SK-N-SH treated with all-trans-retinoic acid at 6 μM for 48 hours (cell line): ENCODE measurements around the gene NME9.

Experiments
- ESRRG ChIP-seq: fragments of 250-450 bp; sonication (Bioruptor Pico); IDR thresholded peaks from 2 replicates; pipeline ENCODE4 v1.6.1; 2021; ENCODE audit warnings: mild to moderate bottlenecking
- RARB ChIP-seq: fragments of 250-450 bp; sonication (Bioruptor Pico); IDR thresholded peaks from 2 replicates; pipeline ENCODE4 v1.8.0; 2021; ENCODE audit warnings: mild to moderate bottlenecking, moderate library complexity
- ZFP3 ChIP-seq: fragments of 250-450 bp; sonication (Bioruptor Pico); IDR thresholded peaks from 2 replicates; pipeline ENCODE4 v1.5.0; 2020; ENCODE audit warnings: mild to moderate bottlenecking, moderate library complexity
- ZFP30 ChIP-seq: fragments of 450-650 bp; formaldehyde crosslinking; IDR thresholded peaks from 2 replicates; pipeline ENCODE4 v1.5.0; 2022; ENCODE audit warnings: mild to moderate bottlenecking, moderate library complexity
- TF ChIP-seq, protein P1 (sequence below): fragments of 250-450 bp; sonication (Bioruptor Pico); IDR thresholded peaks from 2 replicates; pipeline ENCODE4 v1.8.0; 2021; ENCODE audit warnings: low read depth, mild to moderate bottlenecking, moderate library complexity, borderline replicate concordance
- TF ChIP-seq, protein P2 (sequence below): fragments of 250-450 bp; sonication (Bioruptor Pico); IDR thresholded peaks from 2 replicates; pipeline ENCODE4 v1.8.0; 2020; ENCODE audit warnings: mild to moderate bottlenecking, moderate library complexity, borderline replicate concordance

DNA sequence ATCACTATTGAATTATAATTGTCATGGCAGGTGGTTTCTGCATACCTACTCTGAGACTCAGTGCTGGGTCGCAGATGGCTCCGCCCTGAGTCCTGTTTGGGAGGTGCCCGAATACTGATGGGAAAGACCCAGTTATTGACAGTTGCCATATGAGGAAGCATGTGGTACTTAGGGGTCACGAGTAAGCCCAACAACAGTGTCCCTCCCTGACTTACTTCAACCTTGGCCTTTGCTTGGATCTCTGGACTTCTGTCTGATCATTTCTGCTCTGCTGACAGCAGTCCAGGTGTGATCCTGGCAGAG, 35.6 kb upstream of the NME9 start:
- TF ChIP-seq ESRRG: no peak
- TF ChIP-seq ZFP30 (CRISPR knock-in tag): no peak
- TF ChIP-seq, protein P1, sequence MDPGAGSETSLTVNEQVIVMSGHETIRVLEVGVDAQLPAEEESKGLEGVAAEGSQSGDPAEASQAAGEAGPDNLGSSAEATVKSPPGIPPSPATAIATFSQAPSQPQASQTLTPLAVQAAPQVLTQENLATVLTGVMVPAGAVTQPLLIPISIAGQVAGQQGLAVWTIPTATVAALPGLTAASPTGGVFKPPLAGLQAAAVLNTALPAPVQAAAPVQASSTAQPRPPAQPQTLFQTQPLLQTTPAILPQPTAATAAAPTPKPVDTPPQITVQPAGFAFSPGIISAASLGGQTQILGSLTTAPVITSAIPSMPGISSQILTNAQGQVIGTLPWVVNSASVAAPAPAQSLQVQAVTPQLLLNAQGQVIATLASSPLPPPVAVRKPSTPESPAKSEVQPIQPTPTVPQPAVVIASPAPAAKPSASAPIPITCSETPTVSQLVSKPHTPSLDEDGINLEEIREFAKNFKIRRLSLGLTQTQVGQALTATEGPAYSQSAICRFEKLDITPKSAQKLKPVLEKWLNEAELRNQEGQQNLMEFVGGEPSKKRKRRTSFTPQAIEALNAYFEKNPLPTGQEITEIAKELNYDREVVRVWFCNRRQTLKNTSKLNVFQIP (CRISPR knock-in tag): no peak
- TF ChIP-seq, protein P2, sequence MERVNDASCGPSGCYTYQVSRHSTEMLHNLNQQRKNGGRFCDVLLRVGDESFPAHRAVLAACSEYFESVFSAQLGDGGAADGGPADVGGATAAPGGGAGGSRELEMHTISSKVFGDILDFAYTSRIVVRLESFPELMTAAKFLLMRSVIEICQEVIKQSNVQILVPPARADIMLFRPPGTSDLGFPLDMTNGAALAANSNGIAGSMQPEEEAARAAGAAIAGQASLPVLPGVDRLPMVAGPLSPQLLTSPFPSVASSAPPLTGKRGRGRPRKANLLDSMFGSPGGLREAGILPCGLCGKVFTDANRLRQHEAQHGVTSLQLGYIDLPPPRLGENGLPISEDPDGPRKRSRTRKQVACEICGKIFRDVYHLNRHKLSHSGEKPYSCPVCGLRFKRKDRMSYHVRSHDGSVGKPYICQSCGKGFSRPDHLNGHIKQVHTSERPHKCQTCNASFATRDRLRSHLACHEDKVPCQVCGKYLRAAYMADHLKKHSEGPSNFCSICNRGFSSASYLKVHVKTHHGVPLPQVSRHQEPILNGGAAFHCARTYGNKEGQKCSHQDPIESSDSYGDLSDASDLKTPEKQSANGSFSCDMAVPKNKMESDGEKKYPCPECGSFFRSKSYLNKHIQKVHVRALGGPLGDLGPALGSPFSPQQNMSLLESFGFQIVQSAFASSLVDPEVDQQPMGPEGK (CRISPR knock-in tag): no peak
- no peak for TF ChIP-seq RARB (CRISPR knock-in tag)
- TF ChIP-seq ZFP3 (CRISPR knock-in tag): no peak
